DND-41 (cell line): ENCODE measurements around the gene BDNF.

Experiments used
- ATAC-seq: fragments of 200-7000 bp; cut with Tn5 transposase; 3 replicates; pipeline ENCODE4 v1.9.1; 2021; ENCODE audit warnings: low read depth; ENCODE audit not compliant: insufficient read depth
- DNase-seq: peaks from one replicate; pipeline ENCODE4 v3.0.0-alpha.2; 2020
- H2AFZ ChIP-seq: 2 replicates; pipeline ENCODE4 v1.6.0; 2012; ENCODE audit warnings: low read depth, low read length
- H3K27ac ChIP-seq: 2 replicates; pipeline ENCODE4 v1.5.1; 2012; ENCODE audit warnings: low read length, inconsistent platforms
- H3K27me3 ChIP-seq: fragments of 200-600 bp; sonication (generic); 2 replicates; pipeline ENCODE4 v1.6.0; 2012; ENCODE audit warnings: low read length, mild to moderate bottlenecking, inconsistent platforms; ENCODE audit not compliant: insufficient read depth, poor library complexity
- H3K36me3 ChIP-seq: 2 replicates; pipeline ENCODE4 v1.5.1; 2012; ENCODE audit warnings: low read length, inconsistent platforms; ENCODE audit not compliant: insufficient read depth
- H3K4me1 ChIP-seq: 2 replicates; pipeline ENCODE4 v1.5.1; 2012; ENCODE audit warnings: mild to moderate bottlenecking, low read length; ENCODE audit not compliant: insufficient read depth
- H3K4me2 ChIP-seq: 2 replicates; pipeline ENCODE4 v1.6.0; 2012; ENCODE audit warnings: mild to moderate bottlenecking, moderate library complexity, low read length, inconsistent platforms; ENCODE audit not compliant: insufficient read depth
- H3K4me3 ChIP-seq, 2 experiments: fragments of 200-600 bp in 1 of 2; shearing (Covaris generic) in 1 of 2; 2 replicates each; pipeline ENCODE4 v1.5.1; 2012 to 2016; ENCODE audit warnings: inconsistent platforms in 2 of 2, low read length in 2 of 2, mild to moderate bottlenecking in 2 of 2, low read depth in 1 of 2, moderate library complexity in 1 of 2
- H3K79me2 ChIP-seq: 2 replicates; pipeline ENCODE4 v1.6.0; 2012; ENCODE audit warnings: low read length, inconsistent platforms; ENCODE audit not compliant: insufficient read depth
- H3K9ac ChIP-seq: 2 replicates; pipeline ENCODE4 v1.6.0; 2012; ENCODE audit warnings: low read depth, mild to moderate bottlenecking, inconsistent platforms, low read length, moderate library complexity
- H3K9me3 ChIP-seq: 2 replicates; pipeline ENCODE4 v1.5.1; 2012; ENCODE audit warnings: low read length, moderate library complexity, mild to moderate bottlenecking, inconsistent platforms; ENCODE audit not compliant: insufficient read depth, severe bottlenecking
- H4K20me1 ChIP-seq: 2 replicates; pipeline ENCODE4 v1.6.0; 2012; ENCODE audit warnings: low read length; ENCODE audit not compliant: insufficient read depth
- CTCF ChIP-seq: IDR thresholded peaks from 2 replicates; pipeline ENCODE4 v1.5.1; 2012; ENCODE audit warnings: borderline replicate concordance, low read length, moderate library complexity, mild to moderate bottlenecking; ENCODE audit not compliant: poor library complexity, severe bottlenecking; ENCODE audit errors: extremely low read depth
- EZH2 ChIP-seq: IDR thresholded peaks from 3 replicates; pipeline ENCODE4 v1.6.1; 2012; ENCODE audit warnings: borderline replicate concordance, low read depth, mild to moderate bottlenecking, moderate library complexity, low read length, inconsistent platforms; ENCODE audit not compliant: severe bottlenecking

The BDNF gene

DNA sequence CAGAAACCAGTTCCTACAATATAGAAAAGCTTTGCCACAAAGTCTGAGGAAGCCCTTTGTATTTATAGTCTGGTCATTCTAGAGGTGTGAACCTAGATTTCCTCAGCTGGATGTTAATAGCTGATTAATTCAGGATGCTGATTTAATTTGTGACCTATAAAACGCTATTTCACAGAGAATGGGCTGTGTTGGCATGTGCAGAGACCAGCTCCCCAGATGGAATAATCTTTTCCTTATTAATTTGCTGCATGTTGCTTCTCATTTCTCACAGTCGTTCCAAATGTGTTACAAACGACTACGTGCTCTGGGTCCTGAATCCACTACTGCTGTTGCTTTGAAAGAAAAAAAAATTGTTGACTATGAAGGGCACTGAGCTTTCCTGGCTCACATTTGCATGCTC lies 49.3 kb downstream of the BDNF start:
- Histone ChIP-seq H3K27me3 (no peaks in the 10 kb centered on the region), H3K9ac (no peak overlapping the region), H3K36me3 (no peaks in the 10 kb centered on the region), H2AFZ (no peak overlapping the region), H3K9me3 (no peaks in the 10 kb centered on the region), H3K79me2 (no peaks in the 10 kb centered on the region), H3K4me1 (no peaks in the 10 kb centered on the region), H3K4me3 (no peak overlapping the region), H3K4me2 (no peak overlapping the region), H3K27ac (no peak overlapping the region), H4K20me1 (no peaks in the 10 kb centered on the region)
- no peak for DNase-seq
- no peak for ATAC-seq
- TF ChIP-seq EZH2 (no peak), CTCF (no peak)

DNA sequence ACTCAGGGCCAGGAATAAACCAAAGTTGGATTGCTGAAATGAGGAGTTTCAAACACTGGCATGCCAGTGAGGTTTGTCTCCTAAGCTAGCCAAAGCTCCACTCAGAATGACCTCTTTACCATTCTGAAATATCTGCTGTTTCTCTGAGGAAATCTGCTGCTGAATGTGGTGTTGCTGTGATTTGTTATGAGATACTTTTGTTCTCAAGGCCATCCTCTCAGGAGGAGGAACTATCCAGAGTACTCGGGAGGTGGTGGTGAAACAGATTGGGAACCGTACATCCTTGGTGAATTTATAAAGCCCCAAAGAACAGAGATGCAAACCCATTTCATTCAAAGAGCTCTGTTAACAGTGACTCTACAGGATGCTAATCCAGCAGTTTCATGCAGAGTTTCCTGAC lies 50.5 kb downstream of the BDNF start:
- H2AFZ ChIP-seq: no peak overlapping the region
- no peaks in the 10 kb centered on the region for H3K9me3 ChIP-seq
- H3K4me1 ChIP-seq: no peaks in the 10 kb centered on the region
- TF ChIP-seq CTCF (no peak), EZH2 (no peak)
- no peaks in the 10 kb centered on the region for H3K27me3 ChIP-seq
- H3K9ac ChIP-seq: no peak overlapping the region
- H3K27ac ChIP-seq: no peak overlapping the region
- H3K4me2 ChIP-seq: no peak overlapping the region
- H3K36me3 ChIP-seq: no peaks in the 10 kb centered on the region
- H3K4me3 ChIP-seq: no peak overlapping the region
- no peaks in the 10 kb centered on the region for H3K79me2 ChIP-seq
- ATAC-seq: no peak
- no peaks in the 10 kb centered on the region for H4K20me1 ChIP-seq
- DNase-seq: no peak

- H3K4me2 ChIP-seq: no peak overlapping the region
Measured at GRCh38 chr11:27648840-27649239, 51.4 kb downstream of the BDNF start.

More at GRCh38 chr11:27648840-27649239, 51.4 kb downstream of the BDNF start:
- Histone ChIP-seq H3K9me3 (no peaks in the 10 kb centered on the region), H3K79me2 (no peaks in the 10 kb centered on the region), H3K27me3 (no peaks in the 10 kb centered on the region), H3K4me1 (no peaks in the 10 kb centered on the region), H4K20me1 (no peaks in the 10 kb centered on the region), H2AFZ (no peak overlapping the region), H3K4me3 (no peak overlapping the region), H3K36me3 (no peaks in the 10 kb centered on the region), H3K9ac (no peak overlapping the region), H3K27ac (no peak overlapping the region)
- no peak for TF ChIP-seq EZH2
- TF ChIP-seq CTCF: no peak
- no peak for ATAC-seq
- no peak for DNase-seq
